ENCODE results near the gene PEAR1.

GRCh38 chr1:156912310-156912709, 18.8 kb downstream of the PEAR1 start:
- TF ChIP-seq CTCF (IDR thresholded peaks at IDR 0.05; ENCODE audit: low read depth, low read length) = no peak
- no peak for TF ChIP-seq POLR2A (IDR thresholded peaks at IDR 0.05; ENCODE audit: extremely low read depth, insufficient read length)
- no peak for TF ChIP-seq MYC (IDR thresholded peaks at IDR 0.05; ENCODE audit: low read depth, low read length)
- TF ChIP-seq MAX (IDR thresholded peaks at IDR 0.05; ENCODE audit: low read depth, low read length) = no peak

Measured in NB4 (cell line).